C4-2B (cell line): Measurements from ENCODE around the gene TPPP.
A peak's percentile ranks its signal among the peaks of the same experiment; 100 is the strongest.

Source experiments
- CTCF ChIP-seq: fragments of 450-650 bp; conservative IDR thresholded peaks from 2 replicates; pipeline ENCODE4 v1.5.1; 2017; ENCODE audit warnings: mild to moderate bottlenecking
- ZFX ChIP-seq: fragments of 450-650 bp; IDR thresholded peaks from 2 replicates; pipeline ENCODE4 v1.6.1; 2017

GRCh38 chr5:669111-669841 lies 23.9 kb downstream of the TPPP start:
- TF ChIP-seq CTCF: peak; percentile 90
- TF ChIP-seq ZFX: no peak
